ENCODE results near the gene SORCS2. TPM values are rescaled to one million over a fixed set of nuclear protein-coding genes. Genes with fewer than 3 reads are reported as not detected.

SORCS2 gene
- polyA plus RNA-seq, 1 donor (not counting 4 experiments of a cell fraction or from before 2014, with no cell fraction given): 0.09 TPM

DNA sequence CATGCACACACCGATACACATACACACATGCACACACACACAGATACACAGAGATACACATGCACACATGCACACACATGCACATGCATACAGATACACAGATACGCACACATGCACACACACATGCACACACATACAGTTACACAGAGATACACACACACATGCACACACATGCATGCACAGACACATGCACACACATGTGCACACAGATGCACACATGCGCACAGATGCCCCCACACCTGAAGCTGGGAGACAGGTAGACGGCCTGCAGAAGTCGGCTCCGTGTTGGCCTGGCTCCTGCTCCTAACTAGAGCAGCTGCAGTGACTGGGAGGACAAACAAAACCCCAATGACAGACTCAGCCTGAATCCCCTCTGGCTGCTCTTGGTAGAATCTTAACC lies 195.6 kb downstream of the SORCS2 start:
- FAIRE-seq: no peak
- DNase-seq (ENCODE audit: low read depth, low spot score): no peak
- TF ChIP-seq CTCF (optimal IDR thresholded peaks at IDR 0.05 in 1 of 3, IDR thresholded peaks at IDR 0.05 in 1 of 3, conservative IDR thresholded peaks at IDR 0.05 in 1 of 3; ENCODE audit: extremely low read depth in 1 of 3, insufficient read depth in 2 of 3, low read length in 3 of 3) (no peak), EZH2 (IDR thresholded peaks at IDR 0.05; ENCODE audit: low read length) (no peak)
- no peak overlapping the region for H3K4me3 ChIP-seq (ENCODE audit: control insufficient read depth in 2 of 3, extremely low read depth in 1 of 3, insufficient read depth in 2 of 3, low read depth in 1 of 3, low read length in 3 of 3)
- H4K20me1 ChIP-seq (ENCODE audit: control insufficient read depth, extremely low read depth, insufficient read depth, low read length): no peaks in the 10 kb centered on the region
- H3K9me3 ChIP-seq (ENCODE audit: control insufficient read depth, low read depth, low read length): peaks cover 5% of the 10 kb centered on the region
- H3K4me1 ChIP-seq (ENCODE audit: control insufficient read depth, extremely low read depth, insufficient read depth, low read length): no peaks in the 10 kb centered on the region
- no peaks in the 10 kb centered on the region for H3K9me1 ChIP-seq (ENCODE audit: control insufficient read depth, extremely low read depth, insufficient read depth, low read length)
- peaks cover 9% of the 10 kb centered on the region for H3K27me3 ChIP-seq (ENCODE audit: control insufficient read depth, extremely low read depth, insufficient read depth, low read length)
- no peak overlapping the region for H3K27ac ChIP-seq (ENCODE audit: control insufficient read depth, insufficient read depth, low read length)
- no peaks in the 10 kb centered on the region for H3K79me2 ChIP-seq (ENCODE audit: control insufficient read depth, insufficient read depth, low read length)
- no peak overlapping the region for H3K9ac ChIP-seq (ENCODE audit: control insufficient read depth, extremely low read depth, insufficient read depth, low read length)
- no peak overlapping the region for H3K4me2 ChIP-seq (ENCODE audit: control insufficient read depth, extremely low read depth, insufficient read depth, low read depth, low read length)
- dilution Hi-C loops (cut with MboI; ENCODE audit: extremely low pct_ligation_motif_present, low sequenced_read_pairs): no loop called here
- no peak overlapping the region for H2AFZ ChIP-seq (ENCODE audit: control insufficient read depth, low read length)
- H3K36me3 ChIP-seq (ENCODE audit: control insufficient read depth in 2 of 2, extremely low read depth in 1 of 2, insufficient read depth in 2 of 2, low read length in 2 of 2): no peaks in the 10 kb centered on the region

DNA sequence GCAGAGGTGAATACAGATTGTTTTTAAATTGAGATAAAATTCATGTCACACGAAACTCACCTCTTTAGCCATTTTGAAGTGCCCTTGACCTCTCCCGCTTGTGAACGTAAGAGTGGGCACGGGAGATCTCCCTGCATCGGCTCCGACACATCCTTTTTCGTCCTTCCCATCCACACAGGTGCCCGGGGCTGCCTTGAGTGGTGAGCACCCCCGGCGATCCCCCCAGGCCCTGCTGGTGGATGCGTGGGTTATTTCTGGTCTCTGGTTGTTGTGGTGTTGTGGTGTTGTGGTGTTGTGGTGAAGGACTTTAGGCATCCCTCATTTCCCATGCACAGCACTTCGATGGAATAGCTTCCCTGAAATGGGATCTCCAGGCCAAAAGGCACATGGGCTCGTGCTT lies 196.3 kb downstream of the SORCS2 start:
- Histone ChIP-seq H3K9me1 (ENCODE audit: control insufficient read depth, extremely low read depth, insufficient read depth, low read length) (no peaks in the 10 kb centered on the region), H3K27me3 (ENCODE audit: control insufficient read depth, extremely low read depth, insufficient read depth, low read length) (peaks cover 12% of the 10 kb centered on the region), H3K9ac (ENCODE audit: control insufficient read depth, extremely low read depth, insufficient read depth, low read length) (no peak overlapping the region), H3K9me3 (ENCODE audit: control insufficient read depth, low read depth, low read length) (peaks cover 5% of the 10 kb centered on the region), H2AFZ (ENCODE audit: control insufficient read depth, low read length) (no peak overlapping the region), H3K79me2 (ENCODE audit: control insufficient read depth, insufficient read depth, low read length) (no peaks in the 10 kb centered on the region), H3K4me2 (ENCODE audit: control insufficient read depth, extremely low read depth, insufficient read depth, low read depth, low read length) (no peak overlapping the region), H3K4me1 (ENCODE audit: control insufficient read depth, extremely low read depth, insufficient read depth, low read length) (no peaks in the 10 kb centered on the region), H3K27ac (ENCODE audit: control insufficient read depth, insufficient read depth, low read length) (no peak overlapping the region), H3K4me3 (ENCODE audit: control insufficient read depth in 2 of 3, extremely low read depth in 1 of 3, insufficient read depth in 2 of 3, low read depth in 1 of 3, low read length in 3 of 3) (no peak overlapping the region), H3K36me3 (ENCODE audit: control insufficient read depth in 2 of 2, extremely low read depth in 1 of 2, insufficient read depth in 2 of 2, low read length in 2 of 2) (no peaks in the 10 kb centered on the region), H4K20me1 (ENCODE audit: control insufficient read depth, extremely low read depth, insufficient read depth, low read length) (no peaks in the 10 kb centered on the region)
- dilution Hi-C loops (cut with MboI; ENCODE audit: extremely low pct_ligation_motif_present, low sequenced_read_pairs): no loop called here
- FAIRE-seq (no peak), DNase-seq (ENCODE audit: low read depth, low spot score) (no peak)
- TF ChIP-seq CTCF (optimal IDR thresholded peaks at IDR 0.05 in 1 of 3, IDR thresholded peaks at IDR 0.05 in 1 of 3, conservative IDR thresholded peaks at IDR 0.05 in 1 of 3; ENCODE audit: extremely low read depth in 1 of 3, insufficient read depth in 2 of 3, low read length in 3 of 3): no peak
- TF ChIP-seq EZH2 (IDR thresholded peaks at IDR 0.05; ENCODE audit: low read length): no peak

Measured in keratinocyte (primary cell).